Esophagus squamous epithelium (tissue), 5 donors: ENCODE measurements around the gene SH2D1B. TPM values are rescaled to one million over a fixed set of nuclear protein-coding genes. Genes with fewer than 3 reads are reported as not detected.

ENCODE experiments used
- DNase-seq: peaks from one replicate; lab custom pipeline; 2025; lab: John Stamatoyannopoulos, UW
- H3K27ac ChIP-seq, 4 donors: fragments of 200-600 bp; sonication (generic); one replicate each; pipeline ENCODE4 v1.5.1; 2016 to 2019; ENCODE audit warnings: mild to moderate bottlenecking in 1 of 4
- H3K27me3 ChIP-seq, 4 donors: fragments of 200-600 bp; sonication (generic); 1 replicate in 3 of 4; 2 replicates in 1 of 4; pipeline versions ENCODE4 v1.5.1 to v1.6.0; 2017 to 2021; ENCODE audit warnings: antibody characterized with exemption in 1 of 4
- H3K36me3 ChIP-seq, 3 donors: fragments of 200-600 bp; sonication (generic); one replicate each; pipeline ENCODE4 v1.5.1; 2016 to 2019
- H3K4me1 ChIP-seq, 3 donors: fragments of 200-600 bp; sonication (generic); one replicate each; pipeline ENCODE4 v1.5.1; 2017 to 2019
- H3K4me3 ChIP-seq, 4 donors: fragments of 200-600 bp; sonication (generic); 1 replicate in 3 of 4; 2 replicates in 1 of 4; pipeline ENCODE4 v1.5.1; 2016 to 2019; ENCODE audit warnings: mild to moderate bottlenecking in 2 of 4, moderate library complexity in 1 of 4
- H3K9me3 ChIP-seq, 3 donors: fragments of 200-600 bp; sonication (generic); one replicate each; pipeline ENCODE4 v1.5.1; 2016 to 2019
- CTCF ChIP-seq, 6 experiments: fragments of 450-650 bp in 4 of 6; fragments of 200-600 bp in 2 of 6; sonication (generic) in 2 of 6; IDR thresholded peaks; one replicate each; pipeline ENCODE4 v1.5.1; 2016 to 2019; ENCODE audit warnings: antibody characterized with exemption in 6 of 6, mild to moderate bottlenecking in 4 of 6, moderate library complexity in 4 of 6
- POLR2A ChIP-seq, 4 donors: fragments of 450-650 bp; IDR thresholded peaks; one replicate each; pipeline ENCODE4 v1.6.1; 2017; ENCODE audit warnings: antibody characterized with exemption in 4 of 4, mild to moderate bottlenecking in 4 of 4, moderate library complexity in 3 of 4
- WGBS, 2 donors: methylation state at CpG; one replicate each; pipeline ENCODE4 v1.1.5; 2018; 5-methylcytosine and 5-hydroxymethylcytosine counted together
- intact Hi-C: fragments of 100-400 bp; cut with DNase I; formaldehyde crosslinking; loops from one replicate; pipeline ENCODE4 v1.15.0; 2022
- total RNA-seq, 4 donors: library from RNA; depleted of rRNA; stranded (reverse); fragments of >200 nt; gene quantifications; one replicate each; pipeline ENCODE4 v1.1.0, GENCODE V29; 2016
- donor health status: DM: yes; HTN: yes; CAD: no.

SH2D1B gene
- total RNA-seq, 4 donors from 2014 or later, result 0.57 to 2.7 (median 0.78) TPM

- Histone ChIP-seq H3K4me3 (no peak overlapping the region), H3K27ac (no peak overlapping the region), H3K4me1 (peaks cover 0 to 4% (median 0%) of the 10 kb centered on the region in 3 donors), H3K27me3 (peaks cover 0 to 32% (median 0%) of the 10 kb centered on the region in 4 donors), H3K36me3 (no peaks in the 10 kb centered on the region), H3K9me3 (no peaks in the 10 kb centered on the region)
- intact Hi-C loops, result no loop called here
- 63 to 82% methylated on average over 3 of the region's 3 CpGs for WGBS, 2 donors
- DNase-seq, result no peak
- TF ChIP-seq POLR2A (IDR thresholded peaks at IDR 0.05), result no peak
- no peak for TF ChIP-seq CTCF (IDR thresholded peaks at IDR 0.05)
Measured at GRCh38 chr1:162397039-162397448, 14.9 kb downstream of the SH2D1B start.

GRCh38 chr1:162396201-162396906 is 15.6 kb downstream of the SH2D1B start:
- H3K4me1 ChIP-seq, result peaks cover 0 to 11% (median 6%) of the 10 kb centered on the region in 3 donors
- no peak overlapping the region for H3K27ac ChIP-seq
- intact Hi-C loops, result no loop called here
- 76 to 83% methylated on average over 2 to 3 of the region's 3 CpGs for WGBS, 2 donors
- no peaks in the 10 kb centered on the region for H3K9me3 ChIP-seq
- DNase-seq, result no peak
- H3K36me3 ChIP-seq, result no peaks in the 10 kb centered on the region
- TF ChIP-seq CTCF (IDR thresholded peaks at IDR 0.05) (no peak), POLR2A (IDR thresholded peaks at IDR 0.05) (no peak)
- no peak overlapping the region for H3K4me3 ChIP-seq
- peaks cover 0 to 31% (median 0%) of the 10 kb centered on the region in 4 donors for H3K27me3 ChIP-seq

GRCh38 chr1:162391790-162392563 is 20.0 kb downstream of the SH2D1B start:
- H3K27me3 ChIP-seq, result peaks cover 0 to 22% (median 0%) of the 10 kb centered on the region in 4 donors
- no peaks in the 10 kb centered on the region for H3K9me3 ChIP-seq
- intact Hi-C loops, result no loop called here
- no peak for DNase-seq
- peak overlapping the region in 2 of 4 donors; percentile 30 for H3K27ac ChIP-seq
- no peak overlapping the region for H3K4me3 ChIP-seq
- peaks cover 0 to 49% (median 13%) of the 10 kb centered on the region in 3 donors for H3K4me1 ChIP-seq
- TF ChIP-seq POLR2A (IDR thresholded peaks at IDR 0.05), result no peak
- TF ChIP-seq CTCF (IDR thresholded peaks at IDR 0.05), result peak; percentile 60 to 89 (median 78)
- WGBS, 2 donors, result 30 to 37% methylated on average over 4 of the region's 4 CpGs
- H3K36me3 ChIP-seq, result no peaks in the 10 kb centered on the region

GRCh38 chr1:162390396-162391185 is 21.3 kb downstream of the SH2D1B start:
- no peaks in the 10 kb centered on the region for H3K36me3 ChIP-seq
- TF ChIP-seq CTCF (IDR thresholded peaks at IDR 0.05), result no peak
- no peak for TF ChIP-seq POLR2A (IDR thresholded peaks at IDR 0.05)
- H3K27me3 ChIP-seq, result peaks cover 0 to 14% (median 0%) of the 10 kb centered on the region in 4 donors
- 74 to 77% methylated on average over 15 of the region's 15 CpGs for WGBS, 2 donors
- no peak overlapping the region for H3K4me3 ChIP-seq
- H3K4me1 ChIP-seq, result peaks cover 0 to 56% (median 13%) of the 10 kb centered on the region in 3 donors
- H3K27ac ChIP-seq, result no peak overlapping the region
- intact Hi-C loops, result no loop called here
- DNase-seq, result no peak
- no peaks in the 10 kb centered on the region for H3K9me3 ChIP-seq
